CD14-positive monocyte (primary cell): Measurements from ENCODE around the gene FRAS1. TPM values are rescaled to one million over a fixed set of nuclear protein-coding genes. Genes with fewer than 3 reads are reported as not detected.

ENCODE experiments used
- DNase-seq, 3 donors: peaks; one replicate each; pipeline ENCODE4 v3.0.0-alpha.2; 2011 to 2022
- H2AFZ ChIP-seq: 2 replicates; pipeline ENCODE4 v1.6.0; 2012; ENCODE audit warnings: mild to moderate bottlenecking, low read depth, low read length, inconsistent platforms; ENCODE audit not compliant: insufficient read depth, poor library complexity, severe bottlenecking
- H3K27ac ChIP-seq, 2 donors: 1 replicate in 1 of 2; 2 replicates in 1 of 2; pipeline ENCODE4 v1.5.1; 2012 to 2013; ENCODE audit warnings: low read length in 2 of 2, control low read depth in 1 of 2, inconsistent platforms in 1 of 2, low read depth in 1 of 2, mild to moderate bottlenecking in 1 of 2
- H3K27me3 ChIP-seq, 2 donors: one replicate each; pipeline versions ENCODE4 v1.6.0 to v1.6.1; 2011 to 2013; ENCODE audit warnings: low read length in 2 of 2; ENCODE audit not compliant: control insufficient read depth in 2 of 2, insufficient read depth in 2 of 2
- H3K36me3 ChIP-seq, 2 donors: replicated peaks in 1 of 2; 1 replicate in 1 of 2; 2 replicates in 1 of 2; pipeline versions ENCODE4 v1.5.1 to v1.6.1; 2012 to 2013; ENCODE audit warnings: low read length in 2 of 2, control low read depth in 1 of 2, inconsistent platforms in 1 of 2, mild to moderate bottlenecking in 1 of 2; ENCODE audit not compliant: insufficient read depth in 2 of 2, control insufficient read depth in 1 of 2
- H3K4me1 ChIP-seq, 2 donors: 1 replicate in 1 of 2; 2 replicates in 1 of 2; pipeline versions ENCODE4 v1.5.1 to v1.6.1; 2012 to 2013; ENCODE audit warnings: low read length in 2 of 2, control low read depth in 1 of 2, inconsistent platforms in 1 of 2, mild to moderate bottlenecking in 1 of 2, moderate library complexity in 1 of 2; ENCODE audit not compliant: insufficient read depth in 2 of 2, control insufficient read depth in 1 of 2
- H3K4me2 ChIP-seq: replicated peaks from 2 replicates; pipeline ENCODE3; 2012; ENCODE audit warnings: low read length, moderate library complexity, mild to moderate bottlenecking; ENCODE audit not compliant: poor library complexity, severe bottlenecking; ENCODE audit errors: extremely low read depth
- H3K4me3 ChIP-seq, 3 experiments: fragments of 200-600 bp in 1 of 3; sonication (generic) in 1 of 3; replicated peaks in 1 of 3; 1 replicate in 2 of 3; 2 replicates in 1 of 3; pipeline ENCODE4 v1.5.1; 2011 to 2013; ENCODE audit warnings: low read length in 3 of 3, mild to moderate bottlenecking in 3 of 3, control low read depth in 2 of 3, low read depth in 2 of 3, inconsistent platforms in 1 of 3, moderate library complexity in 1 of 3
- H3K79me2 ChIP-seq: 2 replicates; pipeline ENCODE4 v1.6.0; 2012; ENCODE audit warnings: mild to moderate bottlenecking, control low read depth, inconsistent platforms, low read length, moderate library complexity; ENCODE audit not compliant: insufficient read depth
- H3K9ac ChIP-seq: 2 replicates; pipeline ENCODE4 v1.6.0; 2017; ENCODE audit warnings: low read length, mild to moderate bottlenecking; ENCODE audit not compliant: insufficient read depth, poor library complexity, severe bottlenecking
- H3K9me3 ChIP-seq, 2 donors: replicated peaks in 1 of 2; 1 replicate in 1 of 2; 2 replicates in 1 of 2; pipeline versions ENCODE4 v1.5.1 to v1.6.1; 2012 to 2013; ENCODE audit warnings: low read length in 2 of 2, control low read depth in 1 of 2; ENCODE audit not compliant: control insufficient read depth in 1 of 2, insufficient read depth in 1 of 2
- H4K20me1 ChIP-seq: 2 replicates; pipeline ENCODE4 v1.6.0; 2012; ENCODE audit warnings: mild to moderate bottlenecking, low read length, control low read depth, moderate library complexity; ENCODE audit not compliant: insufficient read depth
- H3K27ac Mint-ChIP-seq, 7 donors: one replicate each; pipeline ENCODE4 v1.8.0; 2020; ENCODE audit warnings: mild to moderate bottlenecking in 7 of 7, mixed read lengths in 7 of 7, moderate library complexity in 6 of 7, inconsistent platforms in 2 of 7
- H3K27me3 Mint-ChIP-seq, 3 donors: one replicate each; pipeline ENCODE4 v1.8.0; 2021 to 2022; ENCODE audit warnings: low read depth in 3 of 3, mild to moderate bottlenecking in 3 of 3, mixed read lengths in 3 of 3, moderate library complexity in 3 of 3, inconsistent platforms in 1 of 3
- H3K36me3 Mint-ChIP-seq, 2 donors: one replicate each; pipeline ENCODE4 v1.8.0; 2020; ENCODE audit warnings: mixed read lengths in 2 of 2, inconsistent platforms in 1 of 2, mild to moderate bottlenecking in 1 of 2
- H3K4me1 Mint-ChIP-seq: one replicate; pipeline ENCODE4 v1.8.0; 2020; ENCODE audit warnings: mild to moderate bottlenecking, mixed read lengths
- H3K4me3 Mint-ChIP-seq, 2 donors: one replicate each; pipeline ENCODE4 v1.8.0; 2020; ENCODE audit warnings: mild to moderate bottlenecking in 2 of 2, mixed read lengths in 2 of 2, moderate library complexity in 1 of 2
- H3K9me3 Mint-ChIP-seq, 7 donors: one replicate each; pipeline ENCODE4 v1.8.0; 2020 to 2022; ENCODE audit warnings: mixed read lengths in 7 of 7, mild to moderate bottlenecking in 6 of 7, moderate library complexity in 6 of 7, inconsistent platforms in 2 of 7
- WGBS: methylation state at CpG from one replicate; pipeline ENCODE4 v1.1.5; 2013; ENCODE audit warnings: missing lambda C conversion rate; ENCODE audit not compliant: insufficient coverage; 5-methylcytosine and 5-hydroxymethylcytosine counted together
- intact Hi-C, 2 donors: fragments of 100-400 bp; cut with micrococcal nuclease; formaldehyde crosslinking; loops; one replicate each; pipeline versions ENCODE4 v1.15.0 to v1.15.1; 2023
- polyA plus RNA-seq, 3 donors: library from polyadenylated mRNA; depleted of rRNA in 1 of 3; unstranded in 2 of 3; stranded (reverse) in 1 of 3; fragments of 300-500 nt in 2 of 3; fragments of >200 nt in 1 of 3; fragmentation: Illumina TruSeq in 2 of 3; gene quantifications; 1 replicate in 2 of 3; 2 replicates in 1 of 3; pipeline ENCODE4 v1.2.3, GENCODE V29; 2012 to 2021
- TF ChIP-seq, protein P1 (sequence below): fragments of 200-600 bp; IDR thresholded peaks from one replicate; pipeline ENCODE4 v1.8.0; 2022; ENCODE audit warnings: antibody characterized with exemption, mild to moderate bottlenecking

The FRAS1 gene
- polyA plus RNA-seq, 3 donors: not detected

GRCh38 chr4:78024576-78025091 is 32.5 kb upstream of the FRAS1 start:
- H3K36me3 Mint-ChIP-seq: no peaks in the 10 kb centered on the region
- H3K27me3 Mint-ChIP-seq: no peaks in the 10 kb centered on the region
- no peak for DNase-seq
- Histone ChIP-seq H3K36me3 (no peaks in the 10 kb centered on the region), H3K4me1 (no peaks in the 10 kb centered on the region), H3K27ac (no peak overlapping the region), H2AFZ (no peak overlapping the region), H4K20me1 (no peaks in the 10 kb centered on the region), H3K79me2 (no peaks in the 10 kb centered on the region), H3K9ac (no peak overlapping the region), H3K4me3 (no peak overlapping the region), H3K9me3 (no peaks in the 10 kb centered on the region), H3K4me2 (no peak overlapping the region), H3K27me3 (no peaks in the 10 kb centered on the region)
- peaks cover 0 to 3% (median 0%) of the 10 kb centered on the region in 7 donors for H3K9me3 Mint-ChIP-seq
- WGBS: 100% methylated on average over 3 of the region's 3 CpGs
- no peak overlapping the region for H3K4me3 Mint-ChIP-seq
- TF ChIP-seq, protein P1, sequence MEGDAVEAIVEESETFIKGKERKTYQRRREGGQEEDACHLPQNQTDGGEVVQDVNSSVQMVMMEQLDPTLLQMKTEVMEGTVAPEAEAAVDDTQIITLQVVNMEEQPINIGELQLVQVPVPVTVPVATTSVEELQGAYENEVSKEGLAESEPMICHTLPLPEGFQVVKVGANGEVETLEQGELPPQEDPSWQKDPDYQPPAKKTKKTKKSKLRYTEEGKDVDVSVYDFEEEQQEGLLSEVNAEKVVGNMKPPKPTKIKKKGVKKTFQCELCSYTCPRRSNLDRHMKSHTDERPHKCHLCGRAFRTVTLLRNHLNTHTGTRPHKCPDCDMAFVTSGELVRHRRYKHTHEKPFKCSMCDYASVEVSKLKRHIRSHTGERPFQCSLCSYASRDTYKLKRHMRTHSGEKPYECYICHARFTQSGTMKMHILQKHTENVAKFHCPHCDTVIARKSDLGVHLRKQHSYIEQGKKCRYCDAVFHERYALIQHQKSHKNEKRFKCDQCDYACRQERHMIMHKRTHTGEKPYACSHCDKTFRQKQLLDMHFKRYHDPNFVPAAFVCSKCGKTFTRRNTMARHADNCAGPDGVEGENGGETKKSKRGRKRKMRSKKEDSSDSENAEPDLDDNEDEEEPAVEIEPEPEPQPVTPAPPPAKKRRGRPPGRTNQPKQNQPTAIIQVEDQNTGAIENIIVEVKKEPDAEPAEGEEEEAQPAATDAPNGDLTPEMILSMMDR: no peak
- no peaks in the 10 kb centered on the region for H3K4me1 Mint-ChIP-seq
- H3K27ac Mint-ChIP-seq: no peak overlapping the region
- intact Hi-C loops: no loop called here

GRCh38 chr4:78031417-78031950 is 25.6 kb upstream of the FRAS1 start:
- Histone ChIP-seq H3K4me3 (no peak overlapping the region), H3K79me2 (no peaks in the 10 kb centered on the region), H3K4me1 (no peaks in the 10 kb centered on the region), H3K36me3 (no peaks in the 10 kb centered on the region), H3K4me2 (no peak overlapping the region), H3K27ac (no peak overlapping the region), H4K20me1 (no peaks in the 10 kb centered on the region), H3K9me3 (no peaks in the 10 kb centered on the region), H2AFZ (no peak overlapping the region), H3K9ac (no peak overlapping the region), H3K27me3 (no peaks in the 10 kb centered on the region)
- no peak for DNase-seq
- H3K4me3 Mint-ChIP-seq: no peak overlapping the region
- H3K27ac Mint-ChIP-seq: no peak overlapping the region
- H3K27me3 Mint-ChIP-seq: peaks cover 0 to 2% (median 0%) of the 10 kb centered on the region in 3 donors
- TF ChIP-seq, protein P1: no peak
- H3K9me3 Mint-ChIP-seq: peaks cover 0 to 14% (median 4%) of the 10 kb centered on the region in 7 donors
- WGBS: 60% methylated on average over 1 of the region's 5 CpGs
- H3K4me1 Mint-ChIP-seq: no peaks in the 10 kb centered on the region
- H3K36me3 Mint-ChIP-seq: no peaks in the 10 kb centered on the region
- intact Hi-C loops: no loop called here
